KOPT-K1 (cell line): ENCODE results near the gene SLCO3A1.

ENCODE experiments used
- H3K27ac ChIP-seq: fragments of 200-600 bp; sonication (generic); 2 replicates; pipeline ENCODE4 v1.5.1; 2016; ENCODE audit warnings: antibody characterized with exemption, mild to moderate bottlenecking, low read depth, low read length; ENCODE audit not compliant: poor library complexity, severe bottlenecking
- H3K36me3 ChIP-seq: fragments of 200-600 bp; sonication (generic); 2 replicates; pipeline ENCODE4 v1.5.1; 2017; ENCODE audit warnings: antibody characterized with exemption, mild to moderate bottlenecking, low read length, moderate library complexity; ENCODE audit not compliant: insufficient read depth
- H3K9me3 ChIP-seq: fragments of 200-600 bp; sonication (generic); 2 replicates; pipeline ENCODE4 v1.5.1; 2017; ENCODE audit warnings: antibody characterized with exemption, low read length, mild to moderate bottlenecking; ENCODE audit not compliant: insufficient read depth, poor library complexity, severe bottlenecking

SLCO3A1 gene

DNA sequence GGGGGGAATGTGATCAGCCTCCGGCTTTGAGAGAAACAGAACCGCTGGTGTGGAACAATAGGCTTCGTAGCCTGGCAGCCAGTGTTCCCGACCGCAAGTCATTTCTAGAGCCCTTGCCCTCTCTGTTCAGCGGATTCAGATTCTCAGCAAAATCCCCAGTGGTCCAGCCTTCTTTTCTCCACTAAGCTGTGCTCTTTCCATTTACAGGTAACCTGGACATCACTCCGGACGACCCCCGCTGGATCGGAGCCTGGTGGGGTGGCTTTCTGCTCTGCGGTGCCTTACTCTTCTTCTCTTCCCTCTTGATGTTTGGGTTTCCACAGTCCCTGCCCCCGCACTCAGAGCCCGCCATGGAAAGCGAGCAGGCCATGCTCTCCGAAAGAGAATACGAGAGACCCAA is 250.6 kb downstream of the SLCO3A1 start:
- H3K36me3 ChIP-seq = no peaks in the 10 kb centered on the region
- H3K27ac ChIP-seq = no peak overlapping the region
- no peaks in the 10 kb centered on the region for H3K9me3 ChIP-seq

DNA sequence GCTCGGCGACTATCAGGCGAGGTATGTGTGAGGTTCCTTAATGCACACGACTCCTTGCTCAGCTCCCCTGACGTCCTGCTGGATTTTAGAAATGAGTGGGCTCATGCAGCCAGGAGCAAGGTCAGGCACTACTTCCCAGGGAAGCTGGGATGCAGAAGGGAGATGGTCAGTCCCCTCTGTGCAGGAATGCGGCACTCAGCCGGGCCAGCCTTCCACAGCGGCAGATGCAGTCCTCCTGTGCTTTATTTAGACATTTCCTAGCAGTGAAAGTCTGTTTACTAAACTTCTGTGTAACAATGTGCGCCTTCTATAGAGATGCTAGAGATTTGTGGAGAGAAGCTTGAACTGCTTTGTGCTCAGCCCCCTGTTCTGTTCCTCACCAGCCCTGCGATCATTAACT is 252.1 kb downstream of the SLCO3A1 start:
- H3K36me3 ChIP-seq = no peaks in the 10 kb centered on the region
- no peak overlapping the region for H3K27ac ChIP-seq
- no peaks in the 10 kb centered on the region for H3K9me3 ChIP-seq

DNA sequence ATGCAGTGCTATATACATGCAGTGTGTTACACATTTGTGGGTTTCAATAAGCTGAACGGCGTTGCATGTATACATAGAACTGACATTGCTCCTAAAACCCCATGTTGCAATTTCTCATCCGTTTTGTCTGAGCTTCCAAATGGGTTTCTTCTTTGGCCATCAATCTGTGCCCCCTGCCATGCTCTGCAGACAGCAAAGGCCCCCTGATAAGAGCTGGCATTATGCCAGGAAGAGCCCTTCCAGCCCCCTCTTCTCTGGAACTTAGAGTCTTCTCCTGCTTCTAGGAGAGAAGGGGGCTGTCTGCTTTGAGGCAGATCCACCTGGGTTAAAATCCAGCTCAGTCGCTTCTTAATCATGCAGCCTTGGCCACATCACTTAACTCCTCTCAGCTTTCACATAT is 254.0 kb downstream of the SLCO3A1 start:
- Histone ChIP-seq H3K9me3 (no peaks in the 10 kb centered on the region), H3K27ac (no peak overlapping the region), H3K36me3 (no peaks in the 10 kb centered on the region)

DNA sequence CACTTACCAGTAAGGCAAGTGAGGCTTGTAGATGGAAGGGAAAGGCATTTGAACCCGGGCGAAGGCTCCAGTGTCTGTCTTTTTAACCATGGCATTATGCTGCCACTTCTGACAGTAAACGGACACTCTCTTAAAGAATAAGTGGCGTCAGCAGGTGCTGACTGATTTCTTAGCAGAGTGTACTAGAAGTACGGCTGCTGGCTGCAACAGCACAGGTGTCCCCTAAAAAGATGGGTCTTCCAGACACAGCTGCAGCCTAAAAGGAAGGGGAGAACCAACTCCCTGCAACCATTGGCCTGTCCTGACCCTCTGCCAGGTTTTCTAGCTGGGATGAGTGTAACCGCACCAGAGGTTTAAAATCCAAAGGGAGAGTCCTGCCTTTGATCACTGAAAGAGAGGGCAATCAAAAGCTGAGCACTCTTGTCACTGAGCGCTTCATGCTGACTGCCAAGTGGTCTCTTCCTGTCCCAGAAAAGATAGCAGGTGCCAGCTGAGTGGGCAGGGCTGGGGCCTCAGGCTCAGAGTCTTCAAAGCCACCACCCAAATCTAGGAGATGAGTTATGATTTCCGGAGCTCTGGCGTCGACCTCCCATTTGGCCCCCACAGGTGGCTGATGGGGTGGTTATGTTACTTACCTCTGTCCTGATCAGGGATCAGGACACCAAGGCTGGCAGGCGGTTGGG is 255.8 kb downstream of the SLCO3A1 start:
- H3K9me3 ChIP-seq = no peaks in the 10 kb centered on the region
- no peaks in the 10 kb centered on the region for H3K36me3 ChIP-seq
- H3K27ac ChIP-seq = peak overlapping the region; percentile 39

DNA sequence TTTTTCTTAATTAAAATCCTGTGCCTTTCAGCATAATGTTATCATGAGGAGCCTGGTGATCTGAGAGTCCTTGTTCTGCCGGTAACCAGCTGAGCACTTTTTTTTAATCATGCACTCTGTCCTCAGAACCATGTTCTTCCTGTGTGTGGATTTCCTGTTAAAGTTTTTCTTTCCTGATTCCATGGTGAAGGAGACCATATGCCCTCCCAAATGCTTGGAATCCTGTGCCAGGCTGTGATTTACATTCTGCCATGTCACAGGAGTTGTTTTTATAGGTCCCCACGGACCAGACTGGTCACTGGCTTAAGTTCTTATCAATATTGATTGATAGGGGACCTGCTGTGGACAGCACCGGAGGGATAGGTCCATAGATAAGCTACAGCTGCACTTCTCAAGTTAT is 257.8 kb downstream of the SLCO3A1 start:
- Histone ChIP-seq H3K27ac (no peak overlapping the region), H3K36me3 (no peaks in the 10 kb centered on the region), H3K9me3 (no peaks in the 10 kb centered on the region)

DNA sequence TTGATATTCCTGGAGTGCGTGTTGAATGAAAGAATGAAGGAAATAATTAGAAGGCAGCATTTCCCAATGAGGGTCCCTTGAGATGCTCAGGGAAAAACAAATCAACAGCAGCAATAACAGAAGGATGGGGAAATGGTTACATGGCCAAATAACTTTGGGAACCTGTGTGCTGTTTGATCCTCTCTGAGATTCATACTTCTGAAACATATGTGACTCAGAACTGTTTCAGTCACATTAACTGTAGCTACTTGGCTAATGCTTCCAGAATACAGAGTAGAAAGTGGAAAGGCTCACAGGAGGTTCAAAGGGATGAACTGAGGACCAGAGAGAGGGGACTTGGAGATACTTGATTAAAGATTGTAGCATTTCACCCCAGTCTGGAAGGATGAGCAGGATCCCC is 258.2 kb downstream of the SLCO3A1 start:
- Histone ChIP-seq H3K27ac (no peak overlapping the region), H3K36me3 (no peaks in the 10 kb centered on the region)

DNA sequence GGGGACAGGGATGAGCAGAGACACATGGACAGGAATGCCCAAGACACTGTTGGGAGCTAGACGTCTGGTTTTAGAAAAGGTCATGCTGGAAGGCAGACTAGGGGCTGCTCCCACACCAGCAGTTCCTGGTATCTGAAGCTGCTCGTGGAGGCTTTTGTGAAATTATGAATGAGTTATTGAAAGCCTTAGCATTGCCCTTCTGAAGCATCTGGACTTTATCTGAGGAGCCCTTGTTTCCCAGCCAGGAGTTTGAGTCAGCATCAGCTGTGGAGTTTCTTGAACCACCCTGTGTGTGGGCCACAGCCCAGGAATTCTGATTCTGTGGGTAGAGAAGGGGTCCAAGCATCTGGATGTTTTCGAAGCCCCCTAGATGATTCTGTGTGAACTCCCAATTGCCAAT is 258.7 kb downstream of the SLCO3A1 start:
- Histone ChIP-seq H3K27ac (no peak overlapping the region), H3K36me3 (no peaks in the 10 kb centered on the region), H3K9me3 (no peaks in the 10 kb centered on the region)

More for the DNA sequence above, 258.2 kb downstream of the SLCO3A1 start:
- no peaks in the 10 kb centered on the region for H3K9me3 ChIP-seq

DNA sequence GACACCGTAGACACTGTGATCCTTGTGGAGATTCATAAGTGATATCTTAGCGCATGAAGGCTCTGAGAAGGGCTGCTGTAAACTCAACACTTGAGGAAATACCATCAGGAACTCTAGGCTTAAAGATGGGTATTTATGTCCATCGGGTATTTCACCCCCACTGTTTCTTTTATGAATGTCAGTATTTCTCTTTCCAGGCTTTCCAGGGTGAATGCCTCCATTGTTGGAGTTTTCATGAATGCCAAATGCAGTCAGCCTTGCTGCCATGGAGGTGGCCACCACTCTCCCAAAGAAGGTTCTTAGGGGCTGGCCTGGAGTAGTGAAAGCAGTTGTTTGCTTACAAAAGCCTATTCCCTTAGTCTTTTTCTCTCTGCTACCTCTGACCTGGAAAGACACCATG is 259.2 kb downstream of the SLCO3A1 start:
- H3K27ac ChIP-seq = no peak overlapping the region
- H3K9me3 ChIP-seq = no peaks in the 10 kb centered on the region
- H3K36me3 ChIP-seq = no peaks in the 10 kb centered on the region

DNA sequence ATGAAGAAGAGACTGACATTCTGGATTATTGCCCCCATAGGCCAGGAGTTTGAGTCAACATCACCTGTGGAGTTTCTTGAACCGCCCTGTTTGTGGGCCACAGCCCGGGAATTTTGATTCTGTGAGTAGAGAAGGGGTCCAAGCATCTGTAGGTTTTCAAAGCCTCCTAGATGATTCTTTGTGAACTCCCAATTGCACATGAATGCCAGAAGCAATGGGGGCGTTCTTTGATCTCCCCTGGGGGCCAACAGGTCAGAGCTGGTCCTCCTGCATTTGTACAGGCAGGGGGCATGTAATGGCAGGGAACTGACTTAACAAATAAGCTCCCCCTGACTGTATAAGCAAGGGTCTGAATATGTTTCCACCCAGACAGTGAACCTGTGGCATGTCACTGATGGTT is 260.3 kb downstream of the SLCO3A1 start:
- H3K36me3 ChIP-seq = no peaks in the 10 kb centered on the region
- no peaks in the 10 kb centered on the region for H3K9me3 ChIP-seq
- no peak overlapping the region for H3K27ac ChIP-seq

DNA sequence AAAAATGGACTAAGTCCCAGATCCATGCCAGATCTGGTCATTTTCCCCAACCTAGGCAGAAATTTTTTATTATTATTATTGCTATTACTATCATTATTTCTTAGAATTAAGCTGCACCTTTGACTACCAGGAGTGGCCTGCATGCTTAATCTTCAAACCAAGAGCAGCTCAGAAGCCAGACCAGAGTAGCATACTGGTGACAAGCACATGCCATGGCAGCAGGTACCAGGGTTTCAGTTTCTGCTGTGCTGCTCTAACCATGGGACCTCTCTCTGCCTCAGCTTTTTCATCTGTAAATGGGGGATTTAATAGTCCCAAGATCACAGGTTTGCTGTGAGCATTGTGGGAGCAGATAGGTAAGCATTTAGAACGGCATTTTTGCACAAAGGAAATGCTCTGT is 262.3 kb downstream of the SLCO3A1 start:
- Histone ChIP-seq H3K27ac (peak overlapping the region; percentile 37), H3K36me3 (no peaks in the 10 kb centered on the region), H3K9me3 (no peaks in the 10 kb centered on the region)

DNA sequence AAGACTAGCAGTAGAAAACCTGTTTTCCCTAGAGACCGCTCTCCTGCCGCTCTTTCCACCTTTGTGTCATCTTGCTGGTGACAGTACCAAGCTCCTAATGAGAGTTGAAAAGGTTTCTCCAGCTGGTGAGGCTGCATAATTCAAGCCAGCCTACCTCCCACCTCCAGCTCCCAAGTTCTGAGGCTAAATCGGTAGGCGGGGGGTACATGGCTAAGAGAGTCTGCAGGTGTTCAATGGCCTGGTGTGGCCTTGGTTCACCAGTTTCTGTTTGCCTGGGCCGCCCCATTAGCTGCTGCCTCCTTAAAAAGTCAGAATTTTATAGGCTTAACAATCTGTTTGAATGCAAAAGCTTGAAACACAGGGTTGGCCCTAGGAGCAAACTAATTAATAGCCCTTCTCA is 262.8 kb downstream of the SLCO3A1 start:
- H3K27ac ChIP-seq = peak overlapping the region; percentile 37
- H3K9me3 ChIP-seq = no peaks in the 10 kb centered on the region
- no peaks in the 10 kb centered on the region for H3K36me3 ChIP-seq

DNA sequence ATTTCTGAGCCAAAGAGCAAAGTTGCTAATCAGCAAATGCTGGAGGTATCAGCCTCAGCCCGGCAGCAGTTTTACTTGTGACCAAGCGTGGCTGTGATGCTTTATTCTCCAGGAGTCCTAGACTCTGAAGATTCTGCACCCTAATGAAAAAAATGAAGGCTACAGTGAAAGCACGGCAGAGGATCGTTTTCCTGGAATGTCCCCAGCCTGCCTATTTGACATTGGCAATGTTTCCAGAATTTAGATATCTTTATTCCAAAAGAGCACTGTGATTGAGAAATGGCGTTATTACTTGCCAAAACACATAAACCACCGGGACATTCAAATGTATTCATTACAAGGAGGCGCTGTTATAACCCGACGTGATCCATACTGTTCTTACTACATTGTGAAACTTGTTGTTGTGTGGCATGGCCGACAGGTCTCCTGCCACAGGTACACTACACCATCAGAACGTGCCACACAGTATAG is 263.8 kb downstream of the SLCO3A1 start:
- Histone ChIP-seq H3K27ac (no peak overlapping the region), H3K9me3 (no peaks in the 10 kb centered on the region), H3K36me3 (no peaks in the 10 kb centered on the region)

DNA sequence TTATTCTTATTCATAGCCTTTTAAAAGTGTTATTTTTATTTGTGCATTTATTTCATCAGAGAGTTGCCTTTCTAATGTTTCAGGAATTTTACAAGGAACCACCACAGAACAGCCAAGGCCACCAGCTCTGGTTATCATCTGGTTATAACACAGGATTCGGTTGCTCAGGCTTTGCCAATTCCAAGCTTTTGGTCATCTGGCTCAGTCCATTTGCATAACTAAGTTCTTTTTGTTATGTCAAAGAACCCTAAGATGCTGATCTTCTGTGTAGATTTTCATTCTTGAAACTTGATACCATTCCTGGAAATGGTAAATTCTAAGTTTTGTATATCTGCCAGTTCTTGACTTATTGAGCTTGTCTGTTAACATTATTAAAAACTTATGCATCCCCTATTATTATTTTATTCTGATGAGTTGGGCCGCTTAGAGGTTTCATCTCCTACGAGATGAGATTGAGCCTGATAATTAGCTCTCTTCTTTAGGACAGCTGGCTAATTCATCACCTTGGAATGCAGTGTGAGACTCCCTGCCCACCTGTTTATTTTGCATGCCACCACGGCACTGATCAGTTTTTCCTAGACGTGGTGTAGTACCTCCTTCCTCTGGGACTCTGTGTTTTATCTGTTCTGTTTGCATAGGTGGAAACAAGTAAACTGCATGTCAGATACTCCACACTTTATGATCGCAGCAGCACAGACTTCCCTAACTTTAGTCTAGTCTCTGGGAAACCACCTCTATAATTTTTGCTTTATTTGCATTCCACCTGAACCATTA is 264.8 kb downstream of the SLCO3A1 start:
- Histone ChIP-seq H3K36me3 (no peaks in the 10 kb centered on the region), H3K27ac (no peak overlapping the region), H3K9me3 (no peaks in the 10 kb centered on the region)

DNA sequence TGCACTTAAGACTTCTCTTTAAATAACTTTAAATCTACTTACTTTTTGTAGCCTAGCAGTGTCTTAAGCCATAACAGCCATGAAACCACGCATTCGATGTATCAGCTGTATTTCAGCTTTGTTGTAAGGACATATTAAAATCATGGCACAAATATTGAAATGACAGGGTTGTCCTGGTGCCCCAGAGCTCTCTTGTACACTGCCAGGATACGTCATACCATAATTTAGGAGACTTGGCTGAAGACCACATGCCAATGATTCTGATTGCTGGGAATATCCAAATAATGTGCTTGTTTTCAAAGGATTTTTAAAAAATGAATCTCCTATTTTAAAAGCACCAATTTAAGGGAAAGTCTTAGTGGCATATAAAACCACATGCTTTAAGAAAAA is 265.4 kb downstream of the SLCO3A1 start:
- Histone ChIP-seq H3K36me3 (no peaks in the 10 kb centered on the region), H3K9me3 (no peaks in the 10 kb centered on the region), H3K27ac (no peak overlapping the region)

DNA sequence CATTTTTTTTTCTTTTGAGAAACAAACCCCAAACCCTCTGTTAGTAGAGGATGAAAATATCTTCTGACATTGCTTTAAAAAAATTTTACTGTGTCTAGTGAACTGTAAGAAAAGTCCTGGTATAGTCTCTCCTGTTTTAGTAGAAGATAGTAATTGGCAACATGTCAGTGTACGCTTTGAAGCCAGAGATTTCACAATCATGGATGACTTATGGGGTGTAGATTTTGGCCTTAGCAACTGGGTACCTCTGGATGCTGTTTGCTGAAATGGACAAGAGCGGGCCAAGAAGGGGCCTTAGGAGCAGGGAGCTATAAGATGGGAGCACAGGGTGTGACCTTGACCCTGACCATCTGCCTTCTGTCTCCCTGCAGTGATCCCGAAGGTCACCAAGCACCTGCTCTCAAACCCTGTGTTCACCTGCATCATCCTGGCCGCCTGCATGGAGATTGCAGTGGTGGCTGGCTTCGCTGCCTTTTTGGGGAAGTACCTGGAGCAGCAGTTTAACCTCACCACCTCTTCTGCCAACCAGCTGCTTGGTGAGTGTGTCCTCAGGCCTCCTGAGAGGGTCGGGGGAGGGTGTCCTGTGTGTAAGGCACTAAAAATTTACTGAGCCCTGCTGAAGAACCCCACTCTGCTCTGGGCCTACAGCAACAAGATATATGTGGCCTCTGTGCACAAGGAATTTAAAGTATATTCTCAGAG is 266.7 kb downstream of the SLCO3A1 start:
- H3K36me3 ChIP-seq = no peaks in the 10 kb centered on the region
- no peaks in the 10 kb centered on the region for H3K9me3 ChIP-seq
- H3K27ac ChIP-seq = no peak overlapping the region
